ENCODE results near the gene ACP5. TPM values are rescaled to one million over a fixed set of nuclear protein-coding genes. Genes with fewer than 3 reads are reported as not detected.
"Not testable (repeated sequence)": the region's sequence is repeated elsewhere in the genome, so short reads cannot be mapped to it uniquely, and the experiment has no call there.

The ACP5 gene
- 10 to 100 TPM; 10.4 to 28.5 (median 21.5) TPM for total RNA-seq
- long read RNA-seq, partial matches to known transcripts: 1 of 4 reads
- long read RNA-seq, other reads (novel, unspliced or antisense): 1 of 4 reads

DNA sequence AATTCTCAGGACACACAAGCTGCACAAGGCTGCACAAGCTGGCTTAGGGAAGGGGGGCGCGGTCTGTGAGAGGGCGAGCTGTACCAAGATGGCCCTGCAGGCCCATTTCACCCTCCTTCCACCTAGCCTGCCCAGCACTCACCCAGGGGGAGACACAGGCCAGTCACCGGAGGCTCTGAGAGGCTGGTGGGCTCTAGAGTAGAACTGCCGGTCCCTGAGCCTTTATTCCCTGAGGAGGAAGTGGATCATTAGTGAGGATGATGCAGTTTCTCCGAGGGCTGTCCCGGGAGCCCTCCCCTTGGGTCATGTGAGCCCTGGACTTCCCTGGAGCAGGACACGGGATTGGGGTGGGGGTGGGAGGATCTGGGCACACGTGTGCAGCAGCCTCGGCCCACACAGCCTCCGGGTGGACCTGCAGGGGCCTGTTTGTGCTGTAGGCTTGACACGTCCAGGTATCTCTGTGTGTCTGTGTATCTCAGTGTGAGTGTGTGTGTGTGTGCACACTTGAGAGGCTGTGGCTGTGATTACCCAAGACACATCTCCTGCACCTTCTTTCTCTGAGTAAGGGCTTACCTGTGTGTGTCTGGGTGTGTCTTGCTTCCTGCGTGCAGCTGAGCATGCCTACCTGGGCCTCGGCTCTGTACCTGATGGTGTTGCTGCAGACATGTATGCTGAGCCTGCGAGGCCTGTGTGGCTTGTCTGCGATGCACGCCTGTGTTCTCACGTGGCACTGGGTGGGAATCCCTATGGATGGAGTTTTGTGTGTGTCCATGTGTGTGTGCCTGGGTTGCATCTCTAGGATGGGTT lies at the start of gene ACP5:
TSS of gene ACP5 (minus strand) at position 195 of the 807 bp plus-strand sequence. CDS start 328 bp downstream, outside the sequence.
- intact Hi-C loops (cut with DNase I): loop anchor here in 1 of 2 donors (10.0 kb wide), 1 partner anchor 283 kb away; the partner anchor contains the start of gene TSPAN16
- no peak for DNase-seq

DNA sequence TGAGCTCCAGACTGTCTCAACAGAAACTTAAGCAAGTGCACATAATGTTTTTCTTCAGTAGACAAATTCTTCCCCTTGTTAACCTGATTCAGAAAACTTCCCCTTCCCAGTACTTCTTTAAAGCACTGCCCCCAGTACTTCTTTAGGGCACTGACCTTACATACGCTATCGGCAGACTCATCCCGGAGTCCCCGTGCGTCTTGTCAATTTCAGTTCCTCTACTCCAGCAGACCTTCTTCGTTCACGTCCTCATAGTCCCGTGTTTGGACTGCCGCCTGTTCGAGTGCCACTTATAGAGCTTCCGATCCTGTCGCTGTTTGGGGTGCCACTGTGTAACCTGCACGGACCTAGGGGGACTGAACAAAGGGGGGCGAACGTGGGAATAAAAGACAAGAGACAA lies 48.8 kb upstream of the ACP5 start:
- ATAC-seq: peak in 3 of 4 donors; percentile 8 to 23 (median 10)
- no peaks in the 10 kb centered on the region for H3K27me3 ChIP-seq

More for the DNA sequence above, at the start of gene ACP5:
- TF ChIP-seq, protein P1, sequence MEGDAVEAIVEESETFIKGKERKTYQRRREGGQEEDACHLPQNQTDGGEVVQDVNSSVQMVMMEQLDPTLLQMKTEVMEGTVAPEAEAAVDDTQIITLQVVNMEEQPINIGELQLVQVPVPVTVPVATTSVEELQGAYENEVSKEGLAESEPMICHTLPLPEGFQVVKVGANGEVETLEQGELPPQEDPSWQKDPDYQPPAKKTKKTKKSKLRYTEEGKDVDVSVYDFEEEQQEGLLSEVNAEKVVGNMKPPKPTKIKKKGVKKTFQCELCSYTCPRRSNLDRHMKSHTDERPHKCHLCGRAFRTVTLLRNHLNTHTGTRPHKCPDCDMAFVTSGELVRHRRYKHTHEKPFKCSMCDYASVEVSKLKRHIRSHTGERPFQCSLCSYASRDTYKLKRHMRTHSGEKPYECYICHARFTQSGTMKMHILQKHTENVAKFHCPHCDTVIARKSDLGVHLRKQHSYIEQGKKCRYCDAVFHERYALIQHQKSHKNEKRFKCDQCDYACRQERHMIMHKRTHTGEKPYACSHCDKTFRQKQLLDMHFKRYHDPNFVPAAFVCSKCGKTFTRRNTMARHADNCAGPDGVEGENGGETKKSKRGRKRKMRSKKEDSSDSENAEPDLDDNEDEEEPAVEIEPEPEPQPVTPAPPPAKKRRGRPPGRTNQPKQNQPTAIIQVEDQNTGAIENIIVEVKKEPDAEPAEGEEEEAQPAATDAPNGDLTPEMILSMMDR (IDR thresholded peaks at IDR 0.05): no peak
- no peak for TF ChIP-seq POLR2A (IDR thresholded peaks at IDR 0.05)
- H3K4me1 ChIP-seq: peaks cover 0 to 5% (median 0%) of the 10 kb centered on the region in 4 donors
- ATAC-seq: peak; percentile 32 to 50 (median 38)
- WGBS (ENCODE audit: insufficient coverage, low coverage, low lambda C conversion rate, missing lambda C conversion rate): 69% methylated on average over 5 of the region's 18 CpGs
- peak within 1 kb of the TSS; percentile 21 to 47 (median 39) for H3K4me3 ChIP-seq
- peak within 1 kb of the TSS in 1 of 3 donors; percentile 33 for H3K27ac ChIP-seq
- no peaks in the 10 kb centered on the region for H3K36me3 ChIP-seq
- no peaks in the 10 kb centered on the region for H3K27me3 ChIP-seq
- no peaks in the 10 kb centered on the region for H3K9me3 ChIP-seq

DNA sequence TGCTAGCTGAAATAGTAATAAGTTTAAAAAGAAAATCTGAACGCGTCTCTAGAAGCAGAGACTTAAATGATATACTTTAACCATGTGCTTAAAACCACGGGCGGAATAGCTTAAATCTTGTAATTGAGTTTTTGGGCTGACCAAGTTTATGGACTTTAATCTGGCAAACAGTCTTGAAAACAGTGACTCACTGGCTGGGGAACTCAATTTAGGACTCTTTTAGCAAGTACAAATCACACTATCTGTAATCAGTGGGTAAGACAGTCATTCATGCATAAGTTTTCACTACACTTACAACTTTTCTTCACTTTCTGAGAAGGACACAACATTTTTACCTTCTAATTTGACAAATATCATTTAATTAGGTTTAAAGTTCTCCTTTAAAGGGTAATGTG lies 46.6 kb upstream of the ACP5 start:
- TF ChIP-seq, protein P1 (IDR thresholded peaks at IDR 0.05): no peak
- TF ChIP-seq POLR2A (IDR thresholded peaks at IDR 0.05): no peak
- Histone ChIP-seq H3K36me3 (peaks cover 0 to 6% (median 2%) of the 10 kb centered on the region in 4 donors), H3K4me1 (peaks cover 0 to 14% (median 0%) of the 10 kb centered on the region in 4 donors), H3K27ac (peak overlapping the region; percentile 35 to 76 (median 72)), H3K4me3 (peak overlapping the region; percentile 44 to 62 (median 52)), H3K9me3 (no peaks in the 10 kb centered on the region), H3K27me3 (no peaks in the 10 kb centered on the region)
- DNase-seq (no peak), ATAC-seq (peak; percentile 59 to 68 (median 64))
- intact Hi-C loops (cut with DNase I): no loop called here
- WGBS (ENCODE audit: insufficient coverage, low coverage, low lambda C conversion rate, missing lambda C conversion rate): 22% methylated on average over 4 of the region's 4 CpGs

More for the DNA sequence above, 48.8 kb upstream of the ACP5 start:
- no peak for DNase-seq
- no peak overlapping the region for H3K4me3 ChIP-seq
- H3K4me1 ChIP-seq: peaks cover 0 to 14% (median 0%) of the 10 kb centered on the region in 4 donors
- TF ChIP-seq POLR2A (IDR thresholded peaks at IDR 0.05): no peak
- TF ChIP-seq, protein P1 (IDR thresholded peaks at IDR 0.05): no peak
- H3K36me3 ChIP-seq: no peaks in the 10 kb centered on the region
- intact Hi-C loops (cut with DNase I): no loop called here
- no peaks in the 10 kb centered on the region for H3K9me3 ChIP-seq
- 86% methylated on average over 13 of the region's 15 CpGs for WGBS (ENCODE audit: insufficient coverage, low coverage, low lambda C conversion rate, missing lambda C conversion rate)
- no peak overlapping the region for H3K27ac ChIP-seq

DNA sequence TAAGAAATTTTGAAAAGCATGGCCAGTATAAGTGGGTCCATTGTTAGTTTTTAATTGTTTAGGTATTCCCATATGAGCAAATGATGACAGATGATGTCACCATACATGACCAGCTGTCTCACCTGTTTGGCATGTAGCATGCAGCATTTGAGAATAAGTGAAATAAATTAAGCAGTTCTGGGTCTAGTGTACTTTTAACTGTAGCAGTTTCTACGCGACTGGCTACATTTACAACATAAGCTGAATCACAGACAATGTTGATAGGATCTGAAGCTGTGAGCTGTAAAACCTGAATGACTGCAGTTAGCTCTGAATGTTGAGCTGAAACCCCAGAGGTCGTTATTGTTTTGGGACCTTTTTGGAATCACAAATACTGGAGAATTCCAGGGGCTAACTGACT lies 45.0 kb upstream of the ACP5 start:
- H3K9me3 ChIP-seq; H3K4me3 ChIP-seq; DNase-seq; ATAC-seq; H3K27ac ChIP-seq; intact Hi-C loops (cut with DNase I); H3K27me3 ChIP-seq: not testable (repeated sequence)
- H3K4me1 ChIP-seq: peaks cover 0 to 14% (median 0%) of the 10 kb centered on the region in 4 donors
- 72% methylated on average over 3 of the region's 3 CpGs for WGBS (ENCODE audit: insufficient coverage, low coverage, low lambda C conversion rate, missing lambda C conversion rate)
- H3K36me3 ChIP-seq: peaks cover 0 to 13% (median 7%) of the 10 kb centered on the region in 4 donors

DNA sequence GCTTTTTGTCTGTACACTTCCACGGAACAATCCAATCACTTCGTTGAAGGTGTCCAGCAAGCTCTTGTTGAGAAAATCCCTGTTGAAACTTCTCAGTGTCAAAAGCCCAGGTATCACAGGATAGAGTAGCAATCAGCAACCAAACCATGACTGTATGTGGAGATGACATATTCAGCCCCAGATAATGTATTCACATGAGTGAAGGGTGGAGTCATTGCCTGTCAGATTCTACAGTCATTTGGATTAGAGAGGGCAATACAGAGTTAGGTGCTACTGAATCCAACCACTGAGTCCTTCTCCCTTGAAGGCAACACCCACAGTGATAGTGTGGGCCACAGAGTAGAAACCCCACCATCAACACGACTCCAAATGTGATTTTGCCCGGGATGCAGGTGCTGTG lies 43.1 kb upstream of the ACP5 start:
- WGBS (ENCODE audit: insufficient coverage, low coverage, low lambda C conversion rate, missing lambda C conversion rate): 74% methylated on average over 4 of the region's 4 CpGs
- intact Hi-C loops (cut with DNase I): no loop called here
- TF ChIP-seq POLR2A (IDR thresholded peaks at IDR 0.05): no peak
- TF ChIP-seq, protein P1 (IDR thresholded peaks at IDR 0.05): no peak
- Histone ChIP-seq H3K27me3 (no peaks in the 10 kb centered on the region), H3K27ac (no peak overlapping the region), H3K36me3 (peaks cover 0 to 31% (median 22%) of the 10 kb centered on the region in 4 donors), H3K4me3 (no peak overlapping the region), H3K4me1 (peaks cover 0 to 14% (median 0%) of the 10 kb centered on the region in 4 donors), H3K9me3 (peaks cover 0 to 19% (median 2%) of the 10 kb centered on the region in 4 donors)
- DNase-seq (no peak), ATAC-seq (no peak)
